Measurements from ENCODE around the gene FRAT2. TPM values are rescaled to one million over a fixed set of nuclear protein-coding genes. Genes with fewer than 3 reads are reported as not detected.

The FRAT2 gene
- total and polyA plus RNA-seq, 2 of the 13 experiments (the other 11 are each of a cell fraction or from before 2014, with no cell fraction given): 7.2 to 14.1 TPM

- TF ChIP-seq TRAFD1 (CRISPR knock-in tag; IDR thresholded peaks at IDR 0.05; ENCODE audit: borderline replicate concordance): no peak
- TF ChIP-seq FOXP1 (IDR thresholded peaks at IDR 0.05): peak; percentile 80
- no peak for TF ChIP-seq FOXP1 (CRISPR knock-in tag; IDR thresholded peaks at IDR 0.05)
- TF ChIP-seq ZFX (CRISPR knock-in tag; IDR thresholded peaks at IDR 0.05; ENCODE audit: low read depth): peak; percentile 33; the same call in 1 of the 2 replicates
- no peak for TF ChIP-seq ATF5 (CRISPR knock-in tag; IDR thresholded peaks at IDR 0.05; ENCODE audit: low read depth)
- no peak for TF ChIP-seq RNF2 (conservative IDR thresholded peaks at IDR 0.05; ENCODE audit: low read depth)
- no peak; the same call in 1 of the 2 replicates for TF ChIP-seq ZNF430 (CRISPR knock-in tag; IDR thresholded peaks at IDR 0.05)
- TF ChIP-seq PREB (CRISPR knock-in tag; IDR thresholded peaks at IDR 0.05): no peak
- TF ChIP-seq PTBP1 (IDR thresholded peaks at IDR 0.05; ENCODE audit: low read depth, low read length, poor library complexity, severe bottlenecking): no peak
- TF ChIP-seq ZNF251 (CRISPR knock-in tag; IDR thresholded peaks at IDR 0.05): no peak
- TF ChIP-seq MTF1 (CRISPR knock-in tag; IDR thresholded peaks at IDR 0.05): no peak
- TF ChIP-seq CREB1 (IDR thresholded peaks at IDR 0.05): peak; percentile 99
- TF ChIP-seq CREB1 (CRISPR knock-in tag; IDR thresholded peaks at IDR 0.05): peak; percentile 92
- TF ChIP-seq THAP11 (CRISPR knock-in tag; IDR thresholded peaks at IDR 0.05): peak; percentile 63; the same call in 1 of the 2 replicates
- no peak for TF ChIP-seq KDM4B (CRISPR knock-in tag; IDR thresholded peaks at IDR 0.05)
- no peak for TF ChIP-seq SMYD3 (CRISPR knock-in tag; IDR thresholded peaks at IDR 0.05)
- TF ChIP-seq AHR (CRISPR knock-in tag; IDR thresholded peaks at IDR 0.05): no peak
- peak; percentile 80 for TF ChIP-seq RBFOX2 (IDR thresholded peaks at IDR 0.05; ENCODE audit: low read depth, low read length)
- no peak for TF ChIP-seq ZKSCAN1 (IDR thresholded peaks at IDR 0.05; ENCODE audit: low read length)
- no peak for TF ChIP-seq ZSCAN22 (CRISPR knock-in tag; IDR thresholded peaks at IDR 0.05)
- TF ChIP-seq CHD2 (IDR thresholded peaks at IDR 0.05; ENCODE audit: low read depth, low read length): no peak
- TF ChIP-seq ZNF670 (CRISPR knock-in tag; IDR thresholded peaks at IDR 0.05; ENCODE audit: borderline replicate concordance): no peak
- TF ChIP-seq GMEB1 (CRISPR knock-in tag; IDR thresholded peaks at IDR 0.05; ENCODE audit: borderline replicate concordance): peak; percentile 51; the same call in 1 of the 2 replicates
- TF ChIP-seq HNRNPLL (IDR thresholded peaks at IDR 0.05; ENCODE audit: low read depth, low read length, poor library complexity, severe bottlenecking): peak; percentile 65
- TF ChIP-seq ZBTB20 (CRISPR knock-in tag; IDR thresholded peaks at IDR 0.05; ENCODE audit: borderline replicate concordance, low read depth): no peak
- no peak for TF ChIP-seq GFI1 (CRISPR knock-in tag; IDR thresholded peaks at IDR 0.05; ENCODE audit: borderline replicate concordance)
These were observed 15.5 kb downstream of the FRAT2 start, which contains the start of gene FRAT1 (continued) for GRCh38 chr10:97318772-97319651.
